Measurements from ENCODE around the gene CCDC88A. TPM values are rescaled to one million over a fixed set of nuclear protein-coding genes. Genes with fewer than 3 reads are reported as not detected.

Gene CCDC88A
- total RNA-seq, 1 donor from 2014 or later = 66.7 TPM

GRCh38 chr2:55416786-55417568, 2.7 kb downstream of the CCDC88A start:
- peaks cover 15% of the 10 kb centered on the region for H4K20me1 ChIP-seq (ENCODE audit: insufficient read depth, low read length)
- TF ChIP-seq CTCF (IDR thresholded peaks at IDR 0.05; ENCODE audit: insufficient read depth, low read depth, low read length) (no peak), EZH2 (IDR thresholded peaks at IDR 0.05; ENCODE audit: insufficient read depth, low read length) (no peak)
- Mint-ChIP-seq H3K4me3 (ENCODE audit: unreplicated experiment) (peak overlapping the region; percentile 76), H3K36me3 (ENCODE audit: low read depth, unreplicated experiment) (peaks cover 4% of the 10 kb centered on the region), H3K27ac (ENCODE audit: unreplicated experiment) (no peak overlapping the region), H3K27me3 (ENCODE audit: low read depth, unreplicated experiment) (no peaks in the 10 kb centered on the region), H3K4me1 (ENCODE audit: low read depth, unreplicated experiment) (peaks cover 14% of the 10 kb centered on the region), H3K9me3 (ENCODE audit: unreplicated experiment) (no peaks in the 10 kb centered on the region)
- H3K4me1 ChIP-seq (ENCODE audit: insufficient read depth, low read length) = no peaks in the 10 kb centered on the region
- H3K36me3 ChIP-seq (ENCODE audit: insufficient read depth, low read length) = no peaks in the 10 kb centered on the region
- no peaks in the 10 kb centered on the region for H3K27me3 ChIP-seq (ENCODE audit: insufficient read depth, low read length)
- no peak overlapping the region for H3K9ac ChIP-seq (ENCODE audit: low read length)
- H3K79me2 ChIP-seq (ENCODE audit: insufficient read depth, low read length) = peaks cover 71% of the 10 kb centered on the region
- no peak for FAIRE-seq
- H3K4me3 ChIP-seq (ENCODE audit: insufficient read depth, low read depth, low read length) = peak overlapping the region; percentile 22
- H3K4me2 ChIP-seq (ENCODE audit: low read length) = peak overlapping the region; percentile 88
- H3K27ac ChIP-seq (ENCODE audit: low read depth, low read length) = no peak overlapping the region
- no peak for DNase-seq (ENCODE audit: low read depth)
- H2AFZ ChIP-seq (ENCODE audit: low read depth, low read length) = no peak overlapping the region
- H3K9me3 ChIP-seq (ENCODE audit: insufficient read depth, low read depth, low read length) = no peaks in the 10 kb centered on the region

- Histone ChIP-seq H3K27ac (ENCODE audit: low read depth, low read length) (no peak overlapping the region), H3K9ac (ENCODE audit: low read length) (no peak overlapping the region), H4K20me1 (ENCODE audit: insufficient read depth, low read length) (peaks cover 15% of the 10 kb centered on the region), H3K36me3 (ENCODE audit: insufficient read depth, low read length) (no peaks in the 10 kb centered on the region), H3K9me3 (ENCODE audit: insufficient read depth, low read depth, low read length) (no peaks in the 10 kb centered on the region), H3K4me1 (ENCODE audit: insufficient read depth, low read length) (no peaks in the 10 kb centered on the region), H3K4me2 (ENCODE audit: low read length) (peak overlapping the region; percentile 17), H3K27me3 (ENCODE audit: insufficient read depth, low read length) (no peaks in the 10 kb centered on the region), H2AFZ (ENCODE audit: low read depth, low read length) (no peak overlapping the region), H3K4me3 (ENCODE audit: insufficient read depth, low read depth, low read length) (no peak overlapping the region), H3K79me2 (ENCODE audit: insufficient read depth, low read length) (peaks cover 88% of the 10 kb centered on the region)
- TF ChIP-seq CTCF (IDR thresholded peaks at IDR 0.05; ENCODE audit: insufficient read depth, low read depth, low read length) = no peak
- no peak for TF ChIP-seq EZH2 (IDR thresholded peaks at IDR 0.05; ENCODE audit: insufficient read depth, low read length)
- no peak for FAIRE-seq
- Mint-ChIP-seq H3K27me3 (ENCODE audit: low read depth, unreplicated experiment) (no peaks in the 10 kb centered on the region), H3K36me3 (ENCODE audit: low read depth, unreplicated experiment) (peaks cover 4% of the 10 kb centered on the region), H3K27ac (ENCODE audit: unreplicated experiment) (no peak overlapping the region), H3K4me1 (ENCODE audit: low read depth, unreplicated experiment) (peaks cover 14% of the 10 kb centered on the region), H3K9me3 (ENCODE audit: unreplicated experiment) (no peaks in the 10 kb centered on the region), H3K4me3 (ENCODE audit: unreplicated experiment) (peak overlapping the region; percentile 31)
- DNase-seq (ENCODE audit: low read depth) = no peak
These were observed 4.4 kb downstream of the CCDC88A start for GRCh38 chr2:55415300-55415699.

Measured in astrocyte (in vitro differentiated cells and primary cell).